COLO668 (cell line): ENCODE results near the gene SEMA5A.

ENCODE experiments used
- DNase-seq: peaks from one replicate; lab custom pipeline; 2025; ENCODE audit not compliant: unreplicated experiment; lab: John Stamatoyannopoulos, UW

The SEMA5A gene

GRCh38 chr5:9151684-9152427, 394.0 kb downstream of the SEMA5A start:
- DNase-seq: no peak

DNA sequence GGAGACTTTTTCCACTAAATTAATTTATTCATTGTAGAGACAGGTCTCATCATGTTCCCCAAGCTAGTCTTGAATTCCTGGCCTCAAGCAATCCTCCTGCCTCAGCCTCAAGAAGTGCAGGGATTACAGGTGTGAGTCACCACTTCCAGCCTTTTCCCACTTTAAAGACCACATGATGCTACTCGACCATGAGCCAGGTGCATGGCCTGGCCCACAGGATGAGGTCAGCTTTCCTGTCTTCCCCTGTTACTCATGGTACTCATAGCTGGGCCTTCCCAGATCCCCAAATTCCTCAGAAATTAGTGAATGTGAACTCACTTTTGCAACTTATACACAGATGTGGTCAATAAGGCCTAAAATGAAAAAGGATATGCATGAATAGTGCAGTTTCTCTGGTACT, 395.9 kb downstream of the SEMA5A start:
- DNase-seq: no peak

DNA sequence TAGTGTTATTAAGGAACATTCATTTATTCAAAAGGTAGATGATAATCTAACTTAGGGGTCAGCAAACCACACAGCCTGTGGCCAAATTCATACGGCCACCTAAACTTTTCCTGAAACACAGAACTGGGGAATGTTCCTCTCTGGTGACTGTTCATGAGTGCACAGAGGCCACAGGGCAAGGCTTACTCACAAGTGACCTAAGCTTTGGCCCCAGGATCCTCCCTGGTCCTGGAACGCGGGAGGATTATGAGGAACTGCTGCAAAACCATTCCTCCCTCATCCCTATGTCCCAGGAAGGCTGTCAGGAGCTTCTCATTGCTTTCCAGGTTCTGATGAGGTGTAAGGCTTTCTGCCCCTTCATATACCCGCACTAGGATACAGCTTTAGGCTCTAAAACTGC, 397.6 kb downstream of the SEMA5A start:
- no peak for DNase-seq

DNA sequence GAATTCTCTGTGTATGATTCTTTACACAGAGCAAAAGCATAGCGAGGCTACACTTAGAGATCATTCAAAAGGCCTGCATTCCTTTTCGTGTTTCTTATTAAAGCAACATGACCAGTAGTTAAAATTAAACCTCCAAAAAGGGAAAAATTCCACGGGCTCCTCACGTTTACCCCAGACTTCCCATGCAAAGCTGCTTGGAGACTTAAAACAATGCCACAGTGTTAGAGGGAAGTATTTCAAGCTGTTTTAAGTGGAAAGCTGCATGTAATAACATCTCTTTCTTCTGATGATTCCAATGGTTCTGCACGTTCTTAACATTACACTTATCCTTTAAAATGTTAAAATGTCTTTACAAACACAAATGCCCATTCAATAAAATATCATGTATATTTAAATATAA, 405.2 kb downstream of the SEMA5A start:
- DNase-seq: no peak

DNA sequence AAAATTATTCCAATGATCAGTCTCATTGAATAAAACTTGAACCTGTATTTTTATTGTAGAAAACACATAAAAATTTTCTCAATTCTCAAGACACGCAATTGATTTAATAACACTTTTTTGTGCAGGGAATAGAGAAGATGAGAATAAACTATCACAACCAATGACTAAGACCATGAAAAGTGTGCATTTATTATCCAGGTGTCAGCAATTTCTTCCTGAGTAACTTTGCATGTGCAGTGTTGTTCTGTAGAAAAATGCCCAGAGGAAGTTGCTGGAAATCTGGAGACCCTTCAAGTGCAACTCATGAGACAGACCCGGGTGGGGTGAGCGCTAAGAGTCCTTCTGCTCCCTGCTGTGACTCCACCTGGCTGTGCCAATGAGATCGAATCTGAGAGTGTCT, 405.7 kb downstream of the SEMA5A start:
- no peak for DNase-seq

DNA sequence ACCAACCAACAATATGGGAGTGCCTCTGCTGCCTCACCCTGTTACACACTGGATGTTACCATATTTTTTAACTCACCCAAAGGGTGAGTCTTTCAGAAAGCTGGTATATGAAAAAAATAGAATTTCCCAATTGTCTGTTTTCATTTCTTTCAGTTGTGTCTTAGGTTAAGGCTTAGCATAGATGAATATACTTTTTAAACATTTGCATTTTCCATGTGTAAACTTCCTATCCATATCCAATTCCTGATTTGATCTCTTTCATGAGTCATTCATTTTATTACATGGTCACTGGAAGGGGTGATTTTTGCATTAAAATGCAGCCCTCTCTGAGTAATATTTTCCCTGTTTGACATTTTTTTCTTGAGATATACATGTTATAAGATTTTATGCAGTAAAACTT, 406.5 kb downstream of the SEMA5A start:
- DNase-seq: no peak

DNA sequence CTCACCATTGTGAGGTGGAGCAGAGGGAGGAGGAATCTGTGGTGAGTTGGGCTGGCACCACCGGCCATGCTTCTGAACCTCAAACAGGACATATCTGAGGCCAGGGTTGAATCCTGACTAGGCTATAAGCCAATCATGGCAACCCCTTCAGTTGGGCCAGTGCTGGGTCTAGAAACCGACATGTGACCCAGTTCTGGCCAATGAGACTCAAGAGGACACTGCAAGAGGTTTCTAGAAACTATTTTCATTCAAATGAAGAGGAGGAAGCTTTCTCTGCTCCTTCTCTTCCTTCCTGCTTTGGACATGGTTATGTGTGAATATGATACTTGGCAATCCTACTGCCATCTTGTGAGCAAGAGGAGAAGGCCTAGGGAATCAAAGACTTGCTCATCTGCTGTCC, 417.7 kb downstream of the SEMA5A start:
- DNase-seq: no peak

- DNase-seq: no peak
These were observed 419.4 kb downstream of the SEMA5A start for GRCh38 chr5:9126490-9126889.

GRCh38 chr5:9125852-9126251, 420.0 kb downstream of the SEMA5A start:
- DNase-seq: no peak

GRCh38 chr5:9124838-9125237, 421.0 kb downstream of the SEMA5A start:
- no peak for DNase-seq

- no peak for DNase-seq
These were observed 421.8 kb downstream of the SEMA5A start for GRCh38 chr5:9124071-9124470.

GRCh38 chr5:9122528-9122927, 423.3 kb downstream of the SEMA5A start:
- no peak for DNase-seq

GRCh38 chr5:9121597-9121996, 424.3 kb downstream of the SEMA5A start:
- no peak for DNase-seq

GRCh38 chr5:9118852-9119251, 427.0 kb downstream of the SEMA5A start:
- no peak for DNase-seq

- DNase-seq: no peak
These were observed 430.8 kb downstream of the SEMA5A start for GRCh38 chr5:9115093-9115492.

DNA sequence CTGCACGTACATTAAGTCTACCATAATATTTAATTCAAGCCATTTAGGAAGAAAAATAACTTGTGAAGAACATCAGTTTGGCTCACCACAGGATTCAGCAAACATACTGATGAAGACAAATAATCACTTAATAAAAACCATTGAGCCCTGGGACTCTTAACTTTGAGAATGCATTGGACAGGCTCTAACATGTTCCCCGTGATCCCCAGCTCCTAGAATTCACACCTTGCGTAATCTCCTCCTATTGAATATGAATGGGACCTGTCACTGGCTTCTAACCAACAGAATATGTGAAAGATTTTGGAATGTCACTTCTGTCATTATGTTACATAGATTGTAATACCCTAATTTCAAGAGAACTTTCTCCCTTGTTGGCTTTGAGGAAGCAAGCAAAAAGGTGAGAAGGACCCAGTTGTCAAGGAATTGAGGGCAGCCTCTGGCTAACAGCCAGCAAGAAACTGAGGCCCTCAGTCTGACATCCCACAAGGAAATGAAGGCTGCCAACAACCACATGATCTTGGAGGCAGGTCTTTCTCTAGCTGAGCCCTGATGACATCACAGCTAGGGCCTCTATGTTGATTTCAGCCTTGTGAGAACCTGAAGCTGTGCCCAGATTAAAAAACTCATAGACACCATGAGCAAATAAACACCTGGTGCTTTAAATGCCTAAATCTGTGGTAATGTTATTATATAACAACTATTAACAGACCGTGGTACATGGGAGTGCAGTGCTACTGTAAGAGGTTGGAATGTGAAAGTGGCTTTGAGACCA, 433.2 kb downstream of the SEMA5A start:
- no peak for DNase-seq

- no peak for DNase-seq
These were observed 437.7 kb downstream of the SEMA5A start for GRCh38 chr5:9108162-9108561.

DNA sequence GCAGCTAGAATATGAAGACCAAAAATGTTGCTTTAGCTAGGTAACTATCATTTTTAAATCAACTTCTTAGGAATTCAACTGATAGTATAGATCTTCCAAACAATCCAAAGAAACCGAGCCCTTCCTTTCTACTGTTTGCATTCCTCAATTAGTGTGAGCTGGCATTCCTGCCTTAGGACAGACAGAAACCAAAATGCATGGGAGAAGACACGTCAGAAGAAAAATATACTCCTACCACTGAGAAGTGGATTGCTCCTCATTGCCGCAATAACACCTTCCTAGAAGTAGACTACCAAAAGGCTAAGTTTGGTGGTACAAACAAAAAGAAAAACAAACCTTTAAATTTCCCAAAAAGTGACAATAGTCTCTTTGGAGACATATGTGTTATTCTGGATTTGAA, 440.0 kb downstream of the SEMA5A start:
- DNase-seq: no peak

DNA sequence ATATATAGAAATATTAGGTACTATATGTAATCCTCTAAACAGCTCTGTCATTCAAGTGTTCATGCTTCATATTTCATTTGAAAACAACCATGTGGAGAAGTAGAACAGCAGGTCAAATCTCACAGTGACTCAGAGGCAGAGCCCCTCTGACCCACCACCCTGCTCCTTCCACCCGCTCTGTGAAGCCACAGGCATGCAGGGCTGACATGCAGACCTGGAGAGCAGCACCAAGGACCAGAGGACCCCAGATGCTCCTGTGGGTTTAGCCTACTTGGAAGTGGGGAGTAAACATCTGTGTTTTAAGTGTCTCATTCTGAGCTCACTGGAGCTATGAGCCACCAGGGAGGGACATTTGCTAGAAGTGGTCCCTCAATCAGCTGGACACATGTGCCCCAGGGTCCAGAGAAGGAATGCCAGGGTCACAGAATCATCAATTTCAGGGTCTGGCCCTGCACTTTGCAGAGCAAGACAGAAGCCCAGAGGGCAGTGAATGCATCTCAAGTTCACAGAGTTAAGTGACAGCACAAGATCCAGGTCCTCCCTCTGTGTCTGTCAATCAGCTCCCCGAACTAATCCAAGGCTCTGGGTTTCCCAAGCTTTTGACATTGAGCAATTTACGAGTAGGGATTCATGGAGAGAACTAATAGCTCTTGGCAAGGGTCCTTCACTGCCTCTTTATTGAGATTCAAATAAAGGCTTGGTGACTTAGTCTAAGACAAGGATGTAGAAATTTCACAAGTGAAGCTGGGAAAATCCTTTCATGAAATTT, 441.1 kb downstream of the SEMA5A start:
- DNase-seq: no peak

DNA sequence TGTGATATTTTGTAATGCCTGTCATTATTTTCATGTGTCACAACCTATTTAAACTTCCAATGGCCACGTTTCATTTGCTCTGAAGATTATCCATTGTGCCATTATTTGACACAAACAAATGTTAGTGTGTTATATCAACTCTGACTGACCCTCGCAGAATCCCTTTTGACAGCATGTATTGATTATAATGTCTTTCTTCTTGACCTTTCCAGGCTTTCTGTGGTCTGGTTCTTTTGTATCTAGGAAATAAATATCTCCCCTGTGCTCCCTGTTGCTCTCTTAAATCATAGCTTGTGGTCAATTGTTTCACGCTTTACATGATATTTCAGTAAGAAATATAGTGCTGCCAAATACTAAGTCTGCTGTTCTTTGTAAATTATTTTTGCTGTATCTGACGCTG, 442.6 kb downstream of the SEMA5A start:
- no peak for DNase-seq

- DNase-seq: no peak
These were observed 446.2 kb downstream of the SEMA5A start for GRCh38 chr5:9099689-9100088.

GRCh38 chr5:9098990-9099389, 446.9 kb downstream of the SEMA5A start:
- no peak for DNase-seq
